Keratinocyte (primary cell): ENCODE data around the gene MORF4L2. TPM values are rescaled to one million over a fixed set of nuclear protein-coding genes. Genes with fewer than 3 reads are reported as not detected.

ENCODE experiments used
- DNase-seq: peaks from one replicate; pipeline ENCODE4 v3.0.0-alpha.2; 2011; ENCODE audit warnings: low read depth, missing footprints, low spot score
- FAIRE-seq: peaks from 2 replicates; lab custom pipeline; 2011; peaks lifted over from hg19 to GRCh38; lab: Jason Lieb, UNC
- H2AFZ ChIP-seq: 2 replicates; pipeline ENCODE4 v1.6.0; 2012; ENCODE audit warnings: low read length, control low read depth, inconsistent platforms; ENCODE audit not compliant: control insufficient read depth
- H3K27ac ChIP-seq: 2 replicates; pipeline ENCODE4 v1.5.1; 2011; ENCODE audit warnings: low read length; ENCODE audit not compliant: control insufficient read depth, insufficient read depth
- H3K27me3 ChIP-seq: 3 replicates; pipeline ENCODE4 v1.6.0; 2011; ENCODE audit warnings: low read length; ENCODE audit not compliant: control insufficient read depth, insufficient read depth; ENCODE audit errors: extremely low read depth
- H3K36me3 ChIP-seq, 2 experiments: 2 replicates in 1 of 2; 3 replicates in 1 of 2; pipeline ENCODE4 v1.5.1; 2011; ENCODE audit warnings: low read length in 2 of 2, mild to moderate bottlenecking in 1 of 2; ENCODE audit not compliant: control insufficient read depth in 2 of 2, insufficient read depth in 2 of 2; ENCODE audit errors: extremely low read depth in 1 of 2
- H3K4me1 ChIP-seq: 3 replicates; pipeline ENCODE4 v1.5.1; 2011; ENCODE audit warnings: low read length; ENCODE audit not compliant: control insufficient read depth, insufficient read depth; ENCODE audit errors: extremely low read depth
- H3K4me2 ChIP-seq: 3 replicates; pipeline ENCODE4 v1.6.0; 2011; ENCODE audit warnings: low read depth, low read length; ENCODE audit not compliant: control insufficient read depth, insufficient read depth; ENCODE audit errors: extremely low read depth
- H3K4me3 ChIP-seq, 3 experiments: fragments of 200-600 bp in 1 of 3; sonication (generic) in 1 of 3; 2 replicates in 2 of 3; 3 replicates in 1 of 3; pipeline ENCODE4 v1.5.1; 2011 to 2016; ENCODE audit warnings: low read length in 3 of 3, mild to moderate bottlenecking in 3 of 3, control low read depth in 2 of 3, inconsistent platforms in 1 of 3, low read depth in 1 of 3, mixed read lengths in 1 of 3, mixed run types in 1 of 3, moderate library complexity in 1 of 3; ENCODE audit not compliant: control insufficient read depth in 2 of 3, insufficient read depth in 2 of 3; ENCODE audit errors: extremely low read depth in 1 of 3
- H3K79me2 ChIP-seq: 2 replicates; pipeline ENCODE4 v1.6.0; 2012; ENCODE audit warnings: low read length; ENCODE audit not compliant: control insufficient read depth, insufficient read depth
- H3K9ac ChIP-seq: 3 replicates; pipeline ENCODE4 v1.6.0; 2011; ENCODE audit warnings: low read length; ENCODE audit not compliant: control insufficient read depth, insufficient read depth; ENCODE audit errors: extremely low read depth
- H3K9me1 ChIP-seq: 3 replicates; pipeline ENCODE4 v1.6.0; 2011; ENCODE audit warnings: low read length; ENCODE audit not compliant: control insufficient read depth, insufficient read depth; ENCODE audit errors: extremely low read depth
- H3K9me3 ChIP-seq: 2 replicates; pipeline ENCODE4 v1.5.1; 2012; ENCODE audit warnings: low read depth, low read length; ENCODE audit not compliant: control insufficient read depth
- H4K20me1 ChIP-seq: 3 replicates; pipeline ENCODE4 v1.6.0; 2011; ENCODE audit warnings: low read length; ENCODE audit not compliant: control insufficient read depth, insufficient read depth; ENCODE audit errors: extremely low read depth
- EZH2 ChIP-seq: IDR thresholded peaks from one replicate; pipeline ENCODE4 v1.6.1; 2012; ENCODE audit warnings: inconsistent platforms, mild to moderate bottlenecking, low read length, moderate library complexity
- dilution Hi-C: fragments of 300-500 bp; cut with MboI; formaldehyde crosslinking; loops from one replicate; pipeline ENCODE4 v1.7.0; 2020; ENCODE audit warnings: low sequenced_read_pairs; ENCODE audit not compliant: extremely low pct_ligation_motif_present
- polyA plus RNA-seq, 5 experiments: library from polyadenylated mRNA; depleted of rRNA in 3 of 5; stranded (reverse) in 3 of 5; stranded (forward) in 1 of 5; unstranded in 1 of 5; fragments of >200 nt; gene quantifications; 1 replicate in 1 of 5; 2 replicates in 3 of 5; 3 replicates in 1 of 5; pipeline versions ENCODE4 v1.2.1 to v1.2.3, GENCODE V29; 2011 to 2012; ENCODE audit warnings: missing spikeins in 2 of 5, low read depth in 1 of 5, low replicate concordance in 1 of 5
- TF ChIP-seq, protein P1 (sequence below), 3 experiments: IDR thresholded peaks in 1 of 3; conservative IDR thresholded peaks in 1 of 3; optimal IDR thresholded peaks in 1 of 3; 2 replicates in 2 of 3; 3 replicates in 1 of 3; pipeline versions ENCODE3 to v1.5.1; 2011; ENCODE audit warnings: low read length in 3 of 3, mild to moderate bottlenecking in 3 of 3, moderate library complexity in 2 of 3, control low read depth in 1 of 3, inconsistent platforms in 1 of 3; ENCODE audit not compliant: insufficient read depth in 2 of 3; ENCODE audit errors: extremely low read depth in 1 of 3

The MORF4L2 gene
- polyA plus RNA-seq, 1 donor (not counting 4 experiments of a cell fraction or from before 2014, with no cell fraction given) = 648 TPM

DNA sequence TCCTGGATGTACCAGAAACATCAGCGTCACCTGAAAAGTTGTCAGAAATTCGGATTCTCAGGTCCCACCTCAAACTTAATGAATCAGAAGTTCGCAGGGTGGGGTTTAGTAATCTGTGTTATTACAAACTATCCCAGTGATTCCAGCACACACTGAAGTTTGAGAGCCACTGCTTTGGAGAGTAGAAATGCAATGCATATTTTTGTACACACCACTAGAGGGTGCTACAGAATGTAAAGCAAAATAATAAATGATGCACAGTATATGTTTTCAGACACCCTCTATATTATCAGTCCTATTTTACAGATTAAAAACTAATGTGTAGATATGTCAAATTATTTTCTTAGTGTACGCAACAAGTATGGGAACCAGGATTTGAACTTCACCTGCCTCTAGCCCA lies 2.4 kb upstream of the MORF4L2 start:
- Histone ChIP-seq H3K4me3 (no peak overlapping the region), H3K4me2 (no peak overlapping the region), H3K9me3 (no peaks in the 10 kb centered on the region), H3K27ac (no peak overlapping the region), H3K9ac (no peak overlapping the region), H3K9me1 (no peaks in the 10 kb centered on the region), H4K20me1 (peaks cover under 1% of the 10 kb centered on the region), H3K4me1 (no peaks in the 10 kb centered on the region), H3K27me3 (no peaks in the 10 kb centered on the region), H3K79me2 (peaks cover 23% of the 10 kb centered on the region), H3K36me3 (peaks cover under 1 to 5% of the 10 kb centered on the region in 2 experiments), H2AFZ (no peak overlapping the region)
- peak; percentile 67 for FAIRE-seq
- no peak for DNase-seq
- dilution Hi-C loops = no loop called here
- TF ChIP-seq, protein P1, sequence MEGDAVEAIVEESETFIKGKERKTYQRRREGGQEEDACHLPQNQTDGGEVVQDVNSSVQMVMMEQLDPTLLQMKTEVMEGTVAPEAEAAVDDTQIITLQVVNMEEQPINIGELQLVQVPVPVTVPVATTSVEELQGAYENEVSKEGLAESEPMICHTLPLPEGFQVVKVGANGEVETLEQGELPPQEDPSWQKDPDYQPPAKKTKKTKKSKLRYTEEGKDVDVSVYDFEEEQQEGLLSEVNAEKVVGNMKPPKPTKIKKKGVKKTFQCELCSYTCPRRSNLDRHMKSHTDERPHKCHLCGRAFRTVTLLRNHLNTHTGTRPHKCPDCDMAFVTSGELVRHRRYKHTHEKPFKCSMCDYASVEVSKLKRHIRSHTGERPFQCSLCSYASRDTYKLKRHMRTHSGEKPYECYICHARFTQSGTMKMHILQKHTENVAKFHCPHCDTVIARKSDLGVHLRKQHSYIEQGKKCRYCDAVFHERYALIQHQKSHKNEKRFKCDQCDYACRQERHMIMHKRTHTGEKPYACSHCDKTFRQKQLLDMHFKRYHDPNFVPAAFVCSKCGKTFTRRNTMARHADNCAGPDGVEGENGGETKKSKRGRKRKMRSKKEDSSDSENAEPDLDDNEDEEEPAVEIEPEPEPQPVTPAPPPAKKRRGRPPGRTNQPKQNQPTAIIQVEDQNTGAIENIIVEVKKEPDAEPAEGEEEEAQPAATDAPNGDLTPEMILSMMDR (optimal IDR thresholded peaks at IDR 0.05 in 1 of 3, IDR thresholded peaks at IDR 0.05 in 1 of 3, conservative IDR thresholded peaks at IDR 0.05 in 1 of 3; ENCODE audit: extremely low read depth in 1 of 3, insufficient read depth in 2 of 3, low read length in 3 of 3) = peak in 2 of 3 experiments; percentile 50 to 61
- TF ChIP-seq EZH2 = no peak

DNA sequence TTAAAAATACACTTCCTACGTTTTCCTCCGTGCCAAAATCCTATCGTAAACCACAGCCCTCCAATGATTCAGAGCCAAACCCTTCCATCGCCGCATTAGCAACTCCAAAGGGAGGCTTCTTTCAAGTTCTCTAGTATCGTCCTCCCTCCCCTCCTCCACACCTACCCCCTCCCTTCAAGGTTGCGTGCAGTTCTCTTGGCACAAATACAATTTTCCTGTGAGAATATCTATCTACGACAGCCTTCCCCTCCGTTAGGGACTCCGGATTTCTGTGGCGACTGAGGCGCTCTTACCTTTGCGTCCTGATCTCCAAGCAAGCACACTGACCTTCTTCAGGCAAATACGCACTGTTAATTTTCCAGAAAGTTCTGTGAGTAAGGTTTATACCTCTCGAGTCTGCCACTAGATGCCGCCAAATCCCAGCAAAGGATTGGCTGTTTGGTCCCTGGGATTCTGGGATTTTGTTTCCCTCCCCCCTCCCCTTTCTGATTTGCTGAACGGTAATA lies 1.2 kb upstream of the MORF4L2 start:
- dilution Hi-C loops = no loop called here
- no peaks in the 10 kb centered on the region for H3K4me1 ChIP-seq
- peak overlapping the region; percentile 78 for H2AFZ ChIP-seq
- no peak for TF ChIP-seq EZH2
- TF ChIP-seq, protein P1 (optimal IDR thresholded peaks at IDR 0.05 in 1 of 3, IDR thresholded peaks at IDR 0.05 in 1 of 3, conservative IDR thresholded peaks at IDR 0.05 in 1 of 3; ENCODE audit: extremely low read depth in 1 of 3, insufficient read depth in 2 of 3, low read length in 3 of 3) = peak; percentile 60 to 70 (median 67)
- no peaks in the 10 kb centered on the region for H3K9me1 ChIP-seq
- peak overlapping the region; percentile 95 for H3K27ac ChIP-seq
- peaks cover 27% of the 10 kb centered on the region for H3K79me2 ChIP-seq
- peaks cover 3% of the 10 kb centered on the region for H4K20me1 ChIP-seq
- peak overlapping the region; percentile 89 for H3K9ac ChIP-seq
- peaks cover 2 to 10% of the 10 kb centered on the region in 2 experiments for H3K36me3 ChIP-seq
- no peaks in the 10 kb centered on the region for H3K27me3 ChIP-seq
- DNase-seq (no peak), FAIRE-seq (peak; percentile 80)
- H3K9me3 ChIP-seq = no peaks in the 10 kb centered on the region
- peak overlapping the region; percentile 47 to 77 (median 76) for H3K4me3 ChIP-seq
- peak overlapping the region; percentile 62 for H3K4me2 ChIP-seq
